HG02571 (cell line): ENCODE results near the gene IL18RAP.

Experiments used
- ATAC-seq: cut with Tn5 transposase; IDR thresholded peaks from one replicate; pipeline ENCODE4 v1.9.1; 2021; ENCODE audit warnings: mild to moderate bottlenecking, moderate library complexity; ENCODE audit not compliant: unreplicated experiment

IL18RAP gene

DNA sequence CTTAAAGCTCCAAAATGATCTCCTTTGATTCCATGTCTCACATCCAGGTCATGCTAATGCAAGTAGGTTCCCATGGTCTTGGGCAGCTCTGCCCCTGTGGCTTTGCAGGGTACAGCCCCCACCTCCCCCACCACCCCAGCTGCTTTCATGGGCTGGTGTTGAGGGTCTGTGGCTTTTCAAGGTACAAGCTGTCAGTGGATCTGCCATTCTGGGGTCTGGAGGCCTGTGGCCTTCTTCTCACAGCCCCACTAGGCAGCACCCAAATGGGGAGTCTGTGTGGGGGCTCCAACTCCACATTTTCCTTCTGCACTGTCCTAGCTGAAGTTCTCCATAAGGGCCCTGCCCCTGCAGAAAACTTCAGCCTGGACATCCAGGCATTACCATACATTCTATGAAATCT, 69.0 kb downstream of the IL18RAP start:
- no peak for ATAC-seq

DNA sequence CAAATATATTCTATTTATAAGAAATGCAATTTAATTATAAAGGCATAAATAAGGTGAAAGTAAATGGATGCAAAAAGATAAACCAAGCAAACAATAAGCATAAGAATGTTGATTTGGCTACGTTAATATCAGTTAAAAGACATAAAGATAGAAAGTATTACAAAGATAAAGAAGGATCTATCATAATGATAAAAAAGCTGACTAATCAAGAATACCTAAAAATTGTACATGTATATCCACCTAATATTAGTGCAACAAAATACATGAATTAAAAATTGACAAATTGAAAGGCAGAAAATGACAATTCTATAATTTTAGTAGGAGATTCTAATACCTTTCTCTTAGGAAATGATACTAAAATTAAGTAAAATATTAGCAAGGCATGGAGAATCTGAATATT, 71.6 kb downstream of the IL18RAP start:
- no peak for ATAC-seq

DNA sequence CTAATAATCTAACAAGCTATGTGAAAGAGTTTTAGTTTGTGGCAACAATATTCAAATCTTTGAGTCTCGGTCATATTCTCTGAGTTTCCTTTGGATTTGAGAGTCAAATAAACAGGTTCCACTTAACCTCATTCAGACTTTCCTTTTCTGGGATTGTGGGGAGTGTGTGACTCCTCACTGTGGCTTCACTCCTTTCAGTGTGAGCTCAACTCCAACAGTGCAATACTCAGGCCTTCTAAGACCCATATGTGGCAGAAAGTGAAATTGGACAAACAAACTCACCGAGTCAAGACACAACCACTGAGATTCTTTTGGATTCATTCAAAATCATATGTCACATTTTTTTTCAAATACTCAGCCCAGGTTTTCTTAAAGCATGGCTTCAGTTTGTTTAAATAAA, 75.5 kb downstream of the IL18RAP start:
- ATAC-seq, result no peak

DNA sequence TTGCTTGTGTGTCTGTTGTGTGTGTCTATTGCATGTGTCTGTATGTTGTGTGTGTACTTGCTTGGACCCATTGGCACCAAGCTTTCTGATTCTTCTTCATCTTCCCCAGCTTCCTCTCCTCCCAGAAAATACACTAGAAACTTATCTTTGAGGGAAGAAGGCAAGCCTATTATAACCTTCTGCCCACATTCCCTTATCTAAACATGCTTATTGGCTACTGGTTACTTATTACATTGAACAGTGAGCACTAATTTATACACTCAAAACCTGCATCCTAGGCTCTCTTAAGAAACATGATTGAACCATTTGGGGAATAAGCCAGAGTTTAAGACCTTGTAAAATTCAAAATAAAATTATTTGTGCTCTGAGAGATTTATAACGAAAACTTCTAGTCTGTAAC, 76.6 kb downstream of the IL18RAP start:
- ATAC-seq, result no peak
